Chondrocyte (in vitro differentiated cells): ENCODE results near the gene OR10H5. TPM values are rescaled to one million over a fixed set of nuclear protein-coding genes. Genes with fewer than 3 reads are reported as not detected.
"Not testable (repeated sequence)": the region's sequence is repeated elsewhere in the genome, so short reads cannot be mapped to it uniquely, and the experiment has no call there.

Experiments
- DNase-seq: peaks from one replicate; pipeline ENCODE4 v3.0.0; 2021; ENCODE audit warnings: mixed read lengths, low spot score
- H3K27ac Mint-ChIP-seq: one replicate; pipeline ENCODE4 v1.8.0; 2021; ENCODE audit warnings: mild to moderate bottlenecking, moderate library complexity, mixed read lengths; ENCODE audit not compliant: unreplicated experiment
- H3K27me3 Mint-ChIP-seq: 2 replicates; pipeline ENCODE4 v1.8.0; 2021; ENCODE audit warnings: low read depth, mixed read lengths
- H3K36me3 Mint-ChIP-seq: 2 replicates; pipeline ENCODE4 v1.8.0; 2021; ENCODE audit warnings: low read depth, mixed read lengths
- H3K4me1 Mint-ChIP-seq: 2 replicates; pipeline ENCODE4 v1.8.0; 2021; ENCODE audit warnings: low read depth, mild to moderate bottlenecking, mixed read lengths
- H3K4me3 Mint-ChIP-seq: one replicate; pipeline ENCODE4 v1.8.0; 2021; ENCODE audit warnings: mild to moderate bottlenecking, moderate library complexity, mixed read lengths; ENCODE audit not compliant: unreplicated experiment
- H3K9me3 Mint-ChIP-seq: 2 replicates; pipeline ENCODE4 v1.8.0; 2021; ENCODE audit warnings: low read depth, mixed read lengths
- total RNA-seq: library from RNA; stranded (reverse); gene quantifications from 3 replicates; pipeline ENCODE4 v1.2.1, GENCODE V29; 2021
- TF ChIP-seq, protein P1 (sequence below): fragments of 200-600 bp; sonication (generic); IDR thresholded peaks from 2 replicates; pipeline ENCODE4 v1.5.0; 2021; ENCODE audit warnings: antibody characterized with exemption, mild to moderate bottlenecking, moderate library complexity

Gene OR10H5
- total RNA-seq, 1 donor from 2014 or later = not detected

DNA sequence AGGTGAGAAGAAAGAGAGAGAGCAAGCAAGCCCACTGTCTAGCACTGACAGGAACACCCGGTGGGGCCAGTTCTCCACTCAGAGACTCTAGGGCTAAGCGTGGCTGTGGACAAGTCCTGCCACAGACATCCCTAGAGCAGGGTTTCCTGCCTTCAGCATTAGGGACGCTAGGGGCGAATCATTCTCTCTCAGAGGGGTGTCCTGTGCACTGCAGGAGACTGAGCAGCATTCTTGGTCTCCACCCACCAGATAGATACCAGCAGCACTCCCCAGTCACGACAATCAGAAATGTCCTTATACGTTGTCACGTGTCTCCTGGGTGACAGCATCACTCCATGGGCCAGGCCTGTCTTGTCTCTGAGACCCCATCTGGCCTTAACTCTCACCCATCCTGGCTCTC lies 26.5 kb downstream of the OR10H5 start:
- Mint-ChIP-seq H3K4me3 (no peak overlapping the region), H3K27ac (no peak overlapping the region), H3K4me1 (no peaks in the 10 kb centered on the region), H3K9me3 (peaks cover 17% of the 10 kb centered on the region), H3K27me3 (no peaks in the 10 kb centered on the region), H3K36me3 (no peaks in the 10 kb centered on the region)
- TF ChIP-seq, protein P1, sequence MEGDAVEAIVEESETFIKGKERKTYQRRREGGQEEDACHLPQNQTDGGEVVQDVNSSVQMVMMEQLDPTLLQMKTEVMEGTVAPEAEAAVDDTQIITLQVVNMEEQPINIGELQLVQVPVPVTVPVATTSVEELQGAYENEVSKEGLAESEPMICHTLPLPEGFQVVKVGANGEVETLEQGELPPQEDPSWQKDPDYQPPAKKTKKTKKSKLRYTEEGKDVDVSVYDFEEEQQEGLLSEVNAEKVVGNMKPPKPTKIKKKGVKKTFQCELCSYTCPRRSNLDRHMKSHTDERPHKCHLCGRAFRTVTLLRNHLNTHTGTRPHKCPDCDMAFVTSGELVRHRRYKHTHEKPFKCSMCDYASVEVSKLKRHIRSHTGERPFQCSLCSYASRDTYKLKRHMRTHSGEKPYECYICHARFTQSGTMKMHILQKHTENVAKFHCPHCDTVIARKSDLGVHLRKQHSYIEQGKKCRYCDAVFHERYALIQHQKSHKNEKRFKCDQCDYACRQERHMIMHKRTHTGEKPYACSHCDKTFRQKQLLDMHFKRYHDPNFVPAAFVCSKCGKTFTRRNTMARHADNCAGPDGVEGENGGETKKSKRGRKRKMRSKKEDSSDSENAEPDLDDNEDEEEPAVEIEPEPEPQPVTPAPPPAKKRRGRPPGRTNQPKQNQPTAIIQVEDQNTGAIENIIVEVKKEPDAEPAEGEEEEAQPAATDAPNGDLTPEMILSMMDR = no peak
- DNase-seq = no peak

DNA sequence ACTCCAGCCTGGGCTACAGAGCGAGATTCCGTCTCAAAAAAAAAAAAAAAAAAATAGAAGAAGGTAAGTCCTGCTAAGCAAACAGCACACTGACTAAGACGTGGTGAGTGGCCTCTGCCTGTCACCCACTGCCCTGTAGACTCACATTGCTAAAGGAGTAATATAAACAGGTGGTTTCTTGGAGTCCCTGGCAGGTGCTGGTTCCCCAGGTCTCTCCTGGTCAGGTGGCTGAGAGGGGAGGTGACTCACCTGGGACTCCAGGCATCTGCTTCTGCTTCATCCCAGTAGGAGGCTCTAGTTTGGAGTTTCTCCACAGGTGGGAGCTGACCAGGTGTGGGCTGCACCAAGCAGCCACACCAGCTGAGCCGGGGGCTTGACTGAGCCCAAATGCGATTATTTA lies 27.8 kb downstream of the OR10H5 start, which contains the start of gene OR10H1:
TSS of gene OR10H1 (minus strand) at position 359 of the 400 bp plus-strand sequence. CDS start 7,627 bp downstream, outside the sequence.
- no peaks in the 10 kb centered on the region for H3K27me3 Mint-ChIP-seq
- H3K36me3 Mint-ChIP-seq = no peaks in the 10 kb centered on the region
- H3K4me3 Mint-ChIP-seq = no peak within 1 kb of the TSS
- H3K4me1 Mint-ChIP-seq = no peaks in the 10 kb centered on the region
- peaks cover 22% of the 10 kb centered on the region for H3K9me3 Mint-ChIP-seq
- no peak for DNase-seq
- TF ChIP-seq, protein P1 = no peak
- H3K27ac Mint-ChIP-seq = no peak within 1 kb of the TSS

DNA sequence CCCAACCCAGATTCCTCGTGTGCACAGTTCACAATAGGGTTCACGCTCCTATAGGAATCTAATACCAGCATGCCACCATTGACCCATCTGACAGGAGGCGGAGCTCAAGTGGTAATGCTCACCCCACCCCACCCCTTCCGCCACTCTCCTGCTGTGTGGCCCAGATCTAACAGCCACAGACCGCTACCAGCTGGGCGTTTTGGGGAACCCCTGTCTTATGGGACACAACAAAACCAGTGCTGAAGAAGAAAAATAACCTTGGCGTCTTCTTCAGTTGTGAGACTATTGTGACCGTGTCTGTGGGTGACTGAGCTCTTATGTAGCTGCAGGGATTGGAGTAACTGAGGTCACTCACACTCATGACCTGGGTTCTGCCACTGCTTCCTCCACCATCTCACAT lies 33.2 kb downstream of the OR10H5 start:
- Mint-ChIP-seq H3K27me3 (no peaks in the 10 kb centered on the region), H3K9me3 (peaks cover 22% of the 10 kb centered on the region), H3K36me3 (no peaks in the 10 kb centered on the region), H3K4me1 (no peaks in the 10 kb centered on the region), H3K27ac (no peak overlapping the region), H3K4me3 (no peak overlapping the region)
- TF ChIP-seq, protein P1 = no peak
- DNase-seq = no peak

DNA sequence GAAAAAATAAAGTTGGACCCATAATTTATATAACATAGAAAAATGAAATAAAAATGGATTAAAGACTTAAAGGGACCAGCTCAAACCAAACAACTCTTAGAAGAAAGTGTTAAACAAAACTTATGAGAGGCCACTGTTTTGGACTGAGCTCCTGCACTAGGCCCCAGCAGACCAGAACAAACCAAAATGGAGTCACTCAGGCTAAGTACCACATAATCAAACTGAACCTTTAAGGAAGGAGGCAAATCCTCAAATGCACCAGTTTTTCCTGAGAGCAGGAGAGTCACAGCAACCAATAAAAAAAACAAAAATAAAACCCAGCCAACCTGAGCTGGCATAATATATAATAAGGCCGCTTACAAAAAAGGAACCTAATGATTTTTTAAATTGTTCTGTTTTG lies 38.3 kb downstream of the OR10H5 start:
- Mint-ChIP-seq H3K27me3 (no peaks in the 10 kb centered on the region), H3K4me3 (no peak overlapping the region), H3K4me1 (no peaks in the 10 kb centered on the region), H3K27ac (no peak overlapping the region), H3K36me3 (no peaks in the 10 kb centered on the region), H3K9me3 (peaks cover 19% of the 10 kb centered on the region)
- TF ChIP-seq, protein P1 = no peak
- DNase-seq = no peak

DNA sequence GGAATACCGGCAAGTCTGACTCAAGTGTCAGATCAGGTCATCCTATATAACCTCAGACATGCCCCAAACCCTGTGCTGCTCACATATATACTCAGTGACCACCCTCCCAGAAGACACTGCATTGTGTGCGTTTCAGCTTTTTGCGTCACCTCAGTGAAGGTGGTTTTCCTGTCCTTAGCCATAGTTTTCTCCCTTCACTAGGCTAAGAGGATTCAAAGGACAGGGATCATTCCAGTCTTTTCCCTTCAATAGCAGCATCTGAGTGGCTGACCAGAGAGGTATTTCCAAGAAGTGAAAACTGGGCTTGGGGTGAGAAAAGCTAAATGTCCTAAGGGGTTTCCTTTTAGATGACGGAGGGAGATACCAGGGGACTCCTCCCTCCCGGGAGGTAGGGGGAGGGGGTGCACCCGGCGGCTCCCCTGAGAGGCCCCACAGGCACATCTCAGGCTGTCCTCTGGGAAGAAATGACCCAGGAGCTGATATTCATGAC lies 40.7 kb downstream of the OR10H5 start:
- Mint-ChIP-seq H3K27ac (no peak overlapping the region), H3K36me3 (no peaks in the 10 kb centered on the region), H3K4me1 (no peaks in the 10 kb centered on the region), H3K4me3 (no peak overlapping the region), H3K27me3 (no peaks in the 10 kb centered on the region), H3K9me3 (peaks cover 19% of the 10 kb centered on the region)
- no peak for DNase-seq
- TF ChIP-seq, protein P1 = no peak

DNA sequence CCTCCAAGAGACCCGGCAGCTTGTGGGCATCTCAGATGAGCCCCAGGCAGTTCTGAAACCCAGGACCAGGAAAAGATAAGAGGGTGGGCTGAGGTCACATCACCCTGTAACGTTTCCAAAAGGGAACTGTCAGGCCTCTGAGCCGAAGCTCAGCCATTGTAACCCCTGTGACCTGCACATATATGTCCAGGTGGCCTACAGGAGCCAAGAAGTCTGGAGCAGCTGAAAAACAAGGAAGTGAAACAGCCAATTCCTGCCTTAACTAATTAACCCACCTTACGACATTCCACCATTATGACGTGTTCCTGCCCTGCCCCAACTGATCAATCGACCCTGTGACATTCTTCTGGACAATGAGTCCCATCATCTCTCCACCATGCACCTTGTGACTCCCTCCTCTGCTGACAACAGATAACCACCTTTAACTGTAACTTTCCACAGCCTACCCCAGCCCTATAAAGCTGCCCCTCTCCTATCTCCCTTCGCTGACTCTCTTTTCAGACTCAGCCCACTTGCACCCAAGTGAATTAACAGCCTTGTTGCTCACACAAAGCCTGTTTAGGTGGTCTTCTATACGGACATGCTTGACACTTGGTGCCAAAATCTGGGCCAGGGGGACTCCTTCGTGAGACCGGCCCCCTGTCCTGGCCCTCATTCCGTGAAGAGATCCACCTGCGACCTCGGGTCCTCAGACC lies 41.3 kb downstream of the OR10H5 start:
- not testable (repeated sequence) for H3K4me1 Mint-ChIP-seq, H3K27ac Mint-ChIP-seq, DNase-seq, H3K36me3 Mint-ChIP-seq, H3K4me3 Mint-ChIP-seq, H3K27me3 Mint-ChIP-seq
- peaks cover 19% of the 10 kb centered on the region for H3K9me3 Mint-ChIP-seq
